WTC11 (cell line): ENCODE data around the gene ARVCF. TPM values are rescaled to one million over a fixed set of nuclear protein-coding genes. Genes with fewer than 3 reads are reported as not detected.

Experiments used
- ATAC-seq: fragments of 200-7000 bp; cut with Tn5 transposase; 2 replicates; pipeline ENCODE4 v1.10.0; 2021; ENCODE audit warnings: mild to moderate bottlenecking, moderate library complexity
- CTCF ChIA-PET: fragments of 300-600 bp; sonication (Branson Sonifier 250); formaldehyde crosslinking; loops from one replicate; lab custom pipeline; 2021; ENCODE audit warnings: antibody characterized with exemption; lab: Charles Lee
- POLR2A ChIA-PET: fragments of 350-600 bp; sonication (Branson Sonifier 250); formaldehyde crosslinking; loops from one replicate; lab custom pipeline; 2021; ENCODE audit warnings: antibody characterized with exemption; lab: Charles Lee
- DNase-seq: peaks from one replicate; pipeline ENCODE4 v3.0.0; 2021; ENCODE audit warnings: low spot score
- H3K27ac Mint-ChIP-seq: 2 replicates; pipeline ENCODE4 v1.8.0; 2021; ENCODE audit warnings: mixed read lengths
- H3K27me3 Mint-ChIP-seq: 2 replicates; pipeline ENCODE4 v1.8.0; 2021; ENCODE audit warnings: low read depth, mild to moderate bottlenecking, moderate library complexity, mixed read lengths
- H3K36me3 Mint-ChIP-seq: 2 replicates; pipeline ENCODE4 v1.8.0; 2021; ENCODE audit warnings: mixed read lengths
- H3K4me1 Mint-ChIP-seq: 2 replicates; pipeline ENCODE4 v1.8.0; 2022; ENCODE audit warnings: mixed read lengths
- H3K4me3 Mint-ChIP-seq: 2 replicates; pipeline ENCODE4 v1.8.0; 2021; ENCODE audit warnings: mild to moderate bottlenecking, moderate library complexity, mixed read lengths
- H3K9me3 Mint-ChIP-seq: 2 replicates; pipeline ENCODE4 v1.8.0; 2021; ENCODE audit warnings: mixed read lengths
- FOXJ3 ChIP-seq: sonication (generic); formaldehyde crosslinking; IDR thresholded peaks from 2 replicates; pipeline ENCODE4 v1.9.0; 2021; ENCODE audit warnings: missing genetic modification reagents, mild to moderate bottlenecking, borderline replicate concordance
- GABPB1 ChIP-seq: sonication (generic); formaldehyde crosslinking; IDR thresholded peaks from 2 replicates; pipeline ENCODE4 v1.8.1; 2023; ENCODE audit warnings: mild to moderate bottlenecking, missing genetic modification reagents
- HMGA2 ChIP-seq: fragments of 250-450 bp; sonication (Bioruptor Pico); IDR thresholded peaks from 2 replicates; pipeline ENCODE4 v1.4.0; 2021; ENCODE audit warnings: mild to moderate bottlenecking, moderate library complexity
- MXD4 ChIP-seq: fragments of 250-450 bp; sonication (Bioruptor Pico); IDR thresholded peaks from 2 replicates; pipeline ENCODE4 v1.8.0; 2021; ENCODE audit warnings: mild to moderate bottlenecking, moderate library complexity, borderline replicate concordance
- MYBL2 ChIP-seq: sonication (generic); formaldehyde crosslinking; IDR thresholded peaks from 2 replicates; pipeline ENCODE4 v1.8.1; 2023; ENCODE audit warnings: mild to moderate bottlenecking, moderate library complexity, missing genetic modification reagents
- NR3C1 ChIP-seq: sonication (generic); formaldehyde crosslinking; conservative IDR thresholded peaks from 2 replicates; pipeline ENCODE4 v1.8.1; 2023; ENCODE audit warnings: low read depth, mild to moderate bottlenecking, missing genetic modification reagents
- ZBTB21 ChIP-seq: sonication (generic); formaldehyde crosslinking; IDR thresholded peaks from 2 replicates; pipeline ENCODE4 v1.8.1; 2023; ENCODE audit warnings: mild to moderate bottlenecking, missing genetic modification reagents, borderline replicate concordance
- total RNA-seq: library from RNA; stranded (reverse); gene quantifications from 3 replicates; pipeline ENCODE4 v1.2.3, GENCODE V29; 2021
- TF ChIP-seq, protein P1 (sequence below): sonication (generic); formaldehyde crosslinking; IDR thresholded peaks from 2 replicates; pipeline ENCODE4 v1.8.0; 2022; ENCODE audit warnings: missing genetic modification reagents
- TF ChIP-seq, protein P2 (sequence below): fragments of 250-450 bp; sonication (Bioruptor Pico); IDR thresholded peaks from 2 replicates; pipeline ENCODE4 v1.9.0; 2021; ENCODE audit warnings: mild to moderate bottlenecking

Gene ARVCF
- total RNA-seq, 1 experiment from 2014 or later = 65.4 TPM

DNA sequence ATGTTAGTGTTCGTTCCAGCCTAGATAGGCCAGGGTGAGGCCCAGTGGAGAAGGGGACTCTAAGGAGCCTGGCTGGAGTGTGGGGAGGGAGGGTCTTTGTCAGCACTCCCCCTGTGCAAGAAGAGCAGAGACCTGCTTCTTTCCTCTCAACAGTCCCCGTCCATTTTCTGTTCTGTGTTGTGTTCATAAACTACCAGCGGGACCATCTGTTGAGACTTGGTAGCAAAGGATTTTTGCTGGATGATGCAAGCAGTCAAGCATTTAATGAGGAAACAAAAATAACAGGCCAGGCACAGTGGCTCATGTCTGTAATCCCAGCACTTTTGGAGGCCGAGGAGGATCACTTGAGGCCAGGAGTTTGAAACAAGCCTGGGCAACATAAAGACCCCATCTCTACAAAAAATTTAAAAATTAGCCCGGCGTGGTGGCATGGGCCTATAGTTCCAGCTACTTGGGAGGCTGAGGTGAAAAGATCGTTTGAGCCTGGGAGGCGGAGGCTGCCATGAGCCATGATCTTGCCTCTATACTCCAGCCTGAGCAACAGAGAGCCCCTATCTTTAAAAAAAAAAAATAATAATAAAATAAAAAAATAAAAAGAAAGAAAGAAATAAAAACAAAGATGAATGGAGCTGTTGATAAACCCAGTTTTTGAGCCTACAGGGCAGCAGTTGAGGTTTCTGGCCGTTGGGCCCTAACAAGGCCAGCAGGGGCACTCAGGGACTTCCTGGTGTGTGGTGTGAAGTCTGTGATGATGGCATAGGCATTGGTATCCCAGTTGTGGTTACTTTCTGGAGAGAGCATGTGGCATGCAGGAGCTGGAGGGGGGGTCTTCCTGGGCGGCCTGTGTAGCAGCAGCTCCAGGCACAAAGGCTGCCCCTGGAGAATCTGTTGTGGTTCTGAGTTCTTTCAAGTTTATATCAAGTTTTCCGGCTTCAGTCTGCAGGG, 73.3 kb downstream of the ARVCF start:
- peaks cover 7% of the 10 kb centered on the region for H3K36me3 Mint-ChIP-seq
- DNase-seq (no peak), ATAC-seq (no peak)
- H3K27ac Mint-ChIP-seq = peak overlapping the region; percentile 91
- ChIA-PET CTCF (interaction anchor here (0.9 to 3.7 kb wide), 9 partner anchors 9 to 213 kb away, joined by 3 to 21 read pairs (median 6); no protein-coding TSS in a partner anchor), POLR2A (interaction anchor here (0.6 kb wide), 1 partner anchor 426 kb away, joined by 3 read pairs; no protein-coding TSS in a partner anchor)
- peaks cover 27% of the 10 kb centered on the region for H3K4me1 Mint-ChIP-seq
- H3K9me3 Mint-ChIP-seq = no peaks in the 10 kb centered on the region
- H3K4me3 Mint-ChIP-seq = peak overlapping the region; percentile 78
- TF ChIP-seq FOXJ3 (CRISPR knock-in tag) = no peak
- peak; percentile 89 for TF ChIP-seq GABPB1 (CRISPR knock-in tag)
- TF ChIP-seq, protein P1, sequence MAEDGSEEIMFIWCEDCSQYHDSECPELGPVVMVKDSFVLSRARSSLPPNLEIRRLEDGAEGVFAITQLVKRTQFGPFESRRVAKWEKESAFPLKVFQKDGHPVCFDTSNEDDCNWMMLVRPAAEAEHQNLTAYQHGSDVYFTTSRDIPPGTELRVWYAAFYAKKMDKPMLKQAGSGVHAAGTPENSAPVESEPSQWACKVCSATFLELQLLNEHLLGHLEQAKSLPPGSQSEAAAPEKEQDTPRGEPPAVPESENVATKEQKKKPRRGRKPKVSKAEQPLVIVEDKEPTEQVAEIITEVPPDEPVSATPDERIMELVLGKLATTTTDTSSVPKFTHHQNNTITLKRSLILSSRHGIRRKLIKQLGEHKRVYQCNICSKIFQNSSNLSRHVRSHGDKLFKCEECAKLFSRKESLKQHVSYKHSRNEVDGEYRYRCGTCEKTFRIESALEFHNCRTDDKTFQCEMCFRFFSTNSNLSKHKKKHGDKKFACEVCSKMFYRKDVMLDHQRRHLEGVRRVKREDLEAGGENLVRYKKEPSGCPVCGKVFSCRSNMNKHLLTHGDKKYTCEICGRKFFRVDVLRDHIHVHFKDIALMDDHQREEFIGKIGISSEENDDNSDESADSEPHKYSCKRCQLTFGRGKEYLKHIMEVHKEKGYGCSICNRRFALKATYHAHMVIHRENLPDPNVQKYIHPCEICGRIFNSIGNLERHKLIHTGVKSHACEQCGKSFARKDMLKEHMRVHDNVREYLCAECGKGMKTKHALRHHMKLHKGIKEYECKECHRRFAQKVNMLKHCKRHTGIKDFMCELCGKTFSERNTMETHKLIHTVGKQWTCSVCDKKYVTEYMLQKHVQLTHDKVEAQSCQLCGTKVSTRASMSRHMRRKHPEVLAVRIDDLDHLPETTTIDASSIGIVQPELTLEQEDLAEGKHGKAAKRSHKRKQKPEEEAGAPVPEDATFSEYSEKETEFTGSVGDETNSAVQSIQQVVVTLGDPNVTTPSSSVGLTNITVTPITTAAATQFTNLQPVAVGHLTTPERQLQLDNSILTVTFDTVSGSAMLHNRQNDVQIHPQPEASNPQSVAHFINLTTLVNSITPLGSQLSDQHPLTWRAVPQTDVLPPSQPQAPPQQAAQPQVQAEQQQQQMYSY (CRISPR knock-in tag) = no peak
- peak; percentile 57 for TF ChIP-seq HMGA2 (CRISPR knock-in tag)
- TF ChIP-seq MXD4 = no peak
- no peak for TF ChIP-seq ZBTB21 (CRISPR knock-in tag)
- H3K27me3 Mint-ChIP-seq = no peaks in the 10 kb centered on the region

DNA sequence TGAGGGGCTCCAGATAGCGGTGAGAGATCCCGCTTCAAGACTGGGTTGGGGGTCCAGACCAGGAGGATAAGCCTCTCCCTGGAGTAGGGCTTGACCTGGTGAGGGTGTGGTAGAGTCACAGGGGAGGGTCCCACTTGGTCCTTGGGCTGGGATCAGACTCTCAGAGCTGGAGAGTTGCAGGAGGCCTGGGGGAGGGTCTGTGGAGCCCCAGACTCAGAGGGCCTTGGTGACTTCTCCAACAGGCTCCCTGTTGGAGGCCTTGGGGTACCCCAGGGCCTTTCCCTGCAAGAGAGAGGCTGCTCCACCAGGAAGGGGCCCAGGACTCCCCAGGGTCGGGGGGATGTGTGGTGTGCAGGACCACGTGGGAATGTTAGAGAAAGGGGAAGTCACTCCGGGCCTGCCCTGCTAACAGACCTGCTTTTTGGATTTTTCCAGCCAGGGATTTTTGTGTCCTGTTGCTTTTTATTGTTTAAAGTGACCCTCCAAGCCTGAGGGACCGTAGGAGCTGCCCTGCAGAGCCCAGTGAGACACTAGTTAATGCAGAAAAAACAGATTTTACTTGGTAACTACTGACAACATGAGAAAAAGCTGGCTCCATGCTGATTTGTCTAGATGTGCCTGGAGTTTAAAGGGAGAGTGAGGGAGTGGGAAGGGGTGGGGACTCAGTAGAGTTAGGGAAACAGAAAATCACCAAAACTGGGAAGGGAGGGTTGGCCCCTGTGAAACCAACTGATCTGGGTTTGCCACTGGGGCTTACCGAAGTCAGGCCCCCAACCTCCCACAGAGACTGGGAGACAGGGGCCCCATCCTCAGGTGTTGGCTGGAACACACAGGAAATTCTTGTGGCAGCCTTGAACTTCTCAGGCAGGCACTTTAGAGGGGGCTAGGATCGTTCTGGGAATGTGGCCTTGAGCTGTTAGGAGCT, 74.2 kb downstream of the ARVCF start:
- H3K36me3 Mint-ChIP-seq = peaks cover 7% of the 10 kb centered on the region

DNA sequence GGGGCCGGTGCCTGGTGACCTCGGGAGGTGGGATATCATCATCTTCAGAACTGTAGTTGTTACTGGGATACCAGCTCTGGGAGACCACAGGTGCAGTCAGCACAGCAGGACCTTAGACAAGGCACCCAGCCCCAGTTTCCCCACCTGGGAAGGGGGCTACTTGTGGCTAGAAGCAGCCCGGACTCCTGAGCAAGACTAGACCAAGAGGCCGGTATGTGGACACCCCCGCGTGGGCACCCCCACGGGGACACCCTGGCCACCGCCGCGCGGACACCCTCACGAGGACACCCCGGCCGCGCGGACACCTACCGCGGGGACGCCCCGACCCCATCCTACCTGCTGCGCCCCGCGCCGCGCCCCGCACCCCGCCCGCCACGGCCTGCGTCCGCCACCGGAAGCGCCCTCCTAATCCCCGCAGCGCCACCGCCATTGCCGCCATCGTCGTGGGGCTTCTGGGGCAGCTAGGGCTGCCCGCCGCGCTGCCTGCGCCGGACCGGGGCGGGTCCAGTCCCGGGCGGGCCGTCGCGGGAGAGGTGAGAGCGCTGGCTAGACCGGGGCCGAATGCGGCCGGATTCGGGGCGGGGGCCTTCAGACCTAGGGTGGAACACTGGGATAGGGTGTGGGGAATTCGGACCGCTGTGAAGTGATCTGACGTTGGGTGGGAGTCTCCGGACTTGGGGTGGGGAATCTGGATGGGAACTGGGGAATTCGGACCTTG, 75.1 kb downstream of the ARVCF start, which contains the start of the genes COMT and TXNRD2:
TSS of gene COMT (plus strand) at position 408 of the 718 bp plus-strand sequence. CDS start 20,755 bp downstream, outside the sequence.
TSS of gene TXNRD2 (minus strand) at position 454 of the 718 bp plus-strand sequence. CDS start at position 439, 15 bp downstream.
- H3K4me3 Mint-ChIP-seq = peak within 1 kb of the TSS; percentile 78

More for the DNA sequence above, 74.2 kb downstream of the ARVCF start:
- ATAC-seq (peak; percentile 43), DNase-seq (no peak)
- Mint-ChIP-seq H3K9me3 (peaks cover under 1% of the 10 kb centered on the region; the same call in 1 of the 2 replicates), H3K4me3 (peak overlapping the region; percentile 78), H3K27ac (peak overlapping the region; percentile 91), H3K4me1 (peaks cover 27% of the 10 kb centered on the region)
- CTCF ChIA-PET = interaction anchor here (0.8 to 3.7 kb wide), 9 partner anchors 11 to 212 kb away, joined by 3 to 21 read pairs (median 5); no protein-coding TSS in a partner anchor
- TF ChIP-seq, protein P2, sequence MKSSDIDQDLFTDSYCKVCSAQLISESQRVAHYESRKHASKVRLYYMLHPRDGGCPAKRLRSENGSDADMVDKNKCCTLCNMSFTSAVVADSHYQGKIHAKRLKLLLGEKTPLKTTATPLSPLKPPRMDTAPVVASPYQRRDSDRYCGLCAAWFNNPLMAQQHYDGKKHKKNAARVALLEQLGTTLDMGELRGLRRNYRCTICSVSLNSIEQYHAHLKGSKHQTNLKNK (CRISPR knock-in tag) = no peak
- peak; percentile 58; the same call in 1 of the 2 replicates for TF ChIP-seq MYBL2 (CRISPR knock-in tag)
- TF ChIP-seq, all 79 proteins: peak for 1
- no peaks in the 10 kb centered on the region for H3K27me3 Mint-ChIP-seq
- POLR2A ChIA-PET = no interaction called here

More for the DNA sequence above, 75.1 kb downstream of the ARVCF start, which contains the start of the genes COMT and TXNRD2:
- Mint-ChIP-seq H3K27me3 (peaks cover 3% of the 10 kb centered on the region), H3K4me1 (peaks cover 22% of the 10 kb centered on the region), H3K36me3 (peaks cover 16% of the 10 kb centered on the region), H3K9me3 (peaks cover 9% of the 10 kb centered on the region), H3K27ac (peak within 1 kb of the TSS; percentile 91)
- CTCF ChIA-PET = interaction anchor here (0.8 to 3.7 kb wide), 4 partner anchors 12 to 211 kb away, joined by 4 to 21 read pairs (median 5); no protein-coding TSS in a partner anchor
- ATAC-seq (peak; percentile 82), DNase-seq (peak; percentile 61)
- no peak for TF ChIP-seq NR3C1 (CRISPR knock-in tag)
- TF ChIP-seq GABPB1 (CRISPR knock-in tag) = peak; percentile 64; the same call in 1 of the 2 replicates
- POLR2A ChIA-PET = no interaction called here
